Femur (tissue), 1 donor: ENCODE data around the gene TIGD1.

Experiments
- DNase-seq: peaks from one replicate; pipeline ENCODE4 v3.0.0-alpha.2; 2017

TIGD1 gene

DNA sequence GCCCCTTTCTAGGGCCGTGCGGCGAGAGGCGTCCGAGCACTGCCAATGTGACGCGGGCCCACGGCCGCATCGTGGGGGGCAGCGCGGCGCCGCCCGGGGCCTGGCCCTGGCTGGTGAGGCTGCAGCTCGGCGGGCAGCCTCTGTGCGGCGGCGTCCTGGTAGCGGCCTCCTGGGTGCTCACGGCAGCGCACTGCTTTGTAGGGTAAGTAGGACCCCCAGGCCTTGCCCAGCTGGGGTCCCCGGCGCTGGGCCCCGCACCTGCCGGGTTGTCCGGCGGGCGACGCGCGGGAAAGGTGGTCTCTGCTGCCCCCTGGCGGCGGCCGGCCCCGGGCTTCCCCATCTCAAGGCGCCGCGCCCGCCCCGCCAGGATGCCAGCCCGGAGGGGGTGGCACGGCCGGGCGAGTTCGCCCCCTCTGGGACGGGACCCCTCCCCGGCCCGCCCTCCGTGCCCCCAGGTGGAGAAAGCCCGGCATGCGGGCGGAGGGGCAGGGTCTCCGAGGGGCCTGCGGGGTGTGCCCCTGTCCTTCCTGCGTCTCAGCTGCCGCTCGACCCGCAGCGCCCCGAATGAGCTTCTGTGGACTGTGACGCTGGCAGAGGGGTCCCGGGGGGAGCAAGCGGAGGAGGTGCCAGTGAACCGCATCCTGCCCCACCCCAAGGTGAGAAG, 28.3 kb downstream of the TIGD1 start:
- DNase-seq: no peak

DNA sequence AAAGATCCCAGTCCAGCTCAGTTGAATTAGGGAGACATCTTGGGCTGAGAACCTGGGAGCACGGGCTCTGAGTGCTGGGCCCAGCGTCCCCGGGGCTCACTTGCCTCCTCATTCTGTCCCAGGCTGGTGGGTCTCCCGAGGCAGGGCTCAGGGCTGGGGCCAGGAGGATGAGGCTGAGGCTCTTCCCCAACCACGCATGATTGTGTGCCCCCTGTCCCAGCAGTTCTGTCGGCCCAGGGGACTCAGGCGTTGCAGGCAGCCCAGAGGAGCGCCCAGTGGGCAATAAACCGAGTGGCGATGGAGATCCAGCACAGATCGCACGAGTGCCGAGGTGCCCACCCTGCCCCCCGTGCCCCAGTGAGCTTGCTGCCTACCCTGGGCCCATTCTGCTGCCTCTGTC, 29.3 kb downstream of the TIGD1 start:
- DNase-seq: no peak

DNA sequence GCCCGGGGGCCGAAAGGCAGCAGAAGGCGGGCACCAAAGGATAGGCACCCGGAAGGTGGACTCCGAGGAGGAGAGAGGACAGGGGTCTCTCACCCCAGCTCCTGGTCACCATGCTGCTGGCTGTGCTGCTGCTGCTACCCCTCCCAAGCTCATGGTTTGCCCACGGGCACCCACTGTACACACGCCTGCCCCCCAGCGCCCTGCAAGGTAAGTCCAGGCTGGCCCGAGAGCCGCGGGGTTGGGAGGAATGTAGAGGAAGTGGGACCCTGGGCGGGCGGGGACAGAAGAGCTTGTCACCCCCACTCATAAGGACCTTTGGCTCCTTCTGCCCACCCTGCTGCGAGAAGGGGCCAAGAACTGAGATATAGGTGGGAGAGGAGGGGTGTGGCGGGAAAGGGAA, 29.9 kb downstream of the TIGD1 start:
- DNase-seq: no peak

DNA sequence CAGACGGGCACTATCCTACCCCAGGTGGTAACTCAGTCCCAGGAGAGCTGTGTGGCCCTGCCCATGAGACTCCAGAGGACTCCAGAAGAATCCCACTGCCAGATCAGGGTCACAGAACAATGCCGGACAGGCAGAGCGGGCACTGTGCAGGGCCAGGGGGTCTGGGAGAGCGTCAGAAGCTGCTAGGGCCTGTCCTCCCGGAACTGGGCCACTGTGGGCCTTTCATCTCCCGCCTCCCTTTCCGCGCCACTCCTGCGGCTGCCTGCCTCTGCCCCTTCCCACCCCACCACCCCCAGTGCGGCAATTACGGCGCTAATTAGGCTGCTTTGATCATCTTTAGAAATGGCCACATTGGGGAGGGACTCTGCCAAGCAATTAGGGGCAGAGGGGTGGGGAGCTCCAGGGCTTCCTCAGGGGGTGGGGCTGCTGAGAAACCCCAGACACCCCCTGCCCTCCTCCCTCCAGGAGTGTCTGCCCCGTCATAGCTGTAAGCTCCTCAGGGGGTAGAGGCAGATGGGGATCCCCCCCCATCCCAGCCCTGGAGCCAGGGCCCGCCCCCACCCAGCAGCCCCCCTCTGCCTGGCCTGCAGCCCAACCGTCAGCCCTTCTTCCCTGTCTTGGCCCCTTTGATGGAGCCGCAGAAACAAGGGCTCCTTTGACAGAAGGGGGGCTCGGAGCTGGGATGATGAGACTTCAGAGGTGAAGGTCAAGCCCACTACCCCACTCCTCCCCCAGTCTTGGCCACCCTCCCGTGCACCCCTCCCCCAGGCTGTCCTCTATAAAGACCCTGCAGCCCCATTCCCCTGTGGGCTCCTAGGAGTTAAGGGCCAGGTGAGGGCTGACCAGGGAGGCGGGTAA, 30.5 kb downstream of the TIGD1 start, which contains the start of gene PRSS56:
Gene PRSS56 (plus strand): TSS at position 808 of the 858 bp plus-strand sequence. CDS start 211 bp downstream, outside the sequence.
- no peak for DNase-seq

DNA sequence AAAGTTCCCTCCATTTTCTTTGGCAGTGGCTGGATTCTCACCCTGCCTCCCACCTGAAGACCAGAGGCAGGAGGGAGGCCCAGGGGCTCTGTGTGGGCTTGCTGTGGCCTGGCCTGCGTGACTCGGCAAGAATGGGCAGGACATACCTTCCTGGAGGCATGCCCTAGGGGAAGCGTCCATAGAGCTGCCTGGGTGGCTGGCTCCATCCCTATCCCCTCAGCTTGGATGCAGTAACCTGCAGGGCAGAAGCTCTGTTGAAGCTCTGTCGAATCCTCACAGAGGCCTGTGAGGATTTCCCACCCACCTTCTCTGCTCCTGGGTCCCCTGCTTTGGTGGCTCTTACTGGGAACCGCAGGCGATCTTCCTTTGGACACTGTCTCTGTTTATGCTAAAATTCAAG, 31.5 kb downstream of the TIGD1 start:
- DNase-seq: no peak

DNA sequence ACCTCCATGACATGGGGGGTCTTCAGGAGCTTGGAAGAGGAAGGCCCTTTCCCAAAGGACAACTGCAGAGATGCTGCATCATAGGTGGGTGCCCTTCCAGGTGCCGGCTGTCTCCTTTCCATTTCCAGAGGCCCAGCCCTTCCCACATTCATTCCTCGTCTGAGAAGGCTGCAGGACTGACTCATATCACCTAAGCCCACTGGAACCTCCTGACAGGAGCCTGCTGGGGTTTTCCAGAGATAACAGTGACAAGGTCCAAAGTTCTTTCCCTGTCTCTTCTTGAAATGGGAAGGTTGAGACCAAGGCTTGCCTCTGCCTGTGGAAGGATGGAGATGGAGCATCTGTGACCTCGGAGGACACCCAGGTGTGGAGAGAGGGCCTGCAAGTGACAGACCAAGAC, 33.8 kb downstream of the TIGD1 start:
- no peak for DNase-seq

DNA sequence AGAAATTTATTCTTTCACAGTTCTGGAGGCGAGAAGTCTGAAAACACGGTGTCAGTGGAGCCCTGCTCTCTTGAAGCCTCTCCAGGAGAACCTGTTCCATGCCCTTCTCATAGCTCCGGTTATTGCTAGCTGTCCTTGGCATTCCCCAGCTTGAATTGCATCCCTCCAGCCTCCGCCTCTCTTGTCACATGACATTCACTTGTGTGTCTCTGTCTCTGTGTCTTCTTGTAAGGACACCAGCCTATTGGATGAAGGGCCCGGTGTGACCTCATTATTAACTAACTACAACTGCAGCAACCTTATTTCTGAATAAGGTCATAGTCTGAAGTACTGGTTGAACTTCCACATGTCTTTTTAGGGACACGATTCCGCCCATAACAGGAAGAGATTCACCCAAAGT, 34.7 kb downstream of the TIGD1 start:
- no peak for DNase-seq

DNA sequence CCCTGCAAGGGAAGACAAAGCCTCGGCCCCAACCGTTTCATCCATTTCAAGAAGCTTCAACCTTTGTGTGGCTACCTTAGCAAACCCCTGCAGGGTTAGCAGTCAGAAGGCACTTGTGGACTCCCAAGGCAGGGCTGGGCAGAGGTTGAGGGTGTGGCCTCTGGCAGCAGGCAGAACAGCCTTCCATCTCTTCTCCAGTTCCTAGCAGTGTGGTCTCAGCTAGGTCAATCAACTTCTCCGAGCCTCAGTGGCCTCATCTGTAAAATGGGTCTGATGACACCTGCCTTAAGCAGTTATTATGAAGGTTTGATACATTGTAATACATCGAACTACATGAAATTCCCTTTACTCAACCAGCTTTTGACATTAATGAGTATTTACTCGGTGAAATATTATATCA, 37.0 kb downstream of the TIGD1 start:
- no peak for DNase-seq

DNA sequence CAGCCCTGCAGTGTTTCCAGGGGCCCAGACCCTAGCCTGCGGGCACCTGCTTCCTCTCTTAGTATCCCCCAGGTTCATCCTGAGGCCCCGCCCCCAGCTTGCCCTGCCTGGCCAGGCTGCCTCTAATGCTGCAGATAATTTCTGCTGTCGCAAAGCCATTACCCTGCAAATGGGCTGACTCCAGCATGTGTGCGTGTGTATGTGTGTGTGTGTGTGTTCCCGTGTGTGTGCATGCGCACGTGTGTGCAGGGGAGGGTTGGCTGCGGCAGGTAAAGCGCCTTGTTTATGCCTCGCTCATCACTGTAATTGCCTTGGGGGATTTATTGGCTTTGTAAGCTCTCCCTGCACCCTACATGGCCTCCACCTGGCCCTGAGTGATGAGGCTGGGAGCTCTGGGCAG, 37.8 kb downstream of the TIGD1 start:
- no peak for DNase-seq

DNA sequence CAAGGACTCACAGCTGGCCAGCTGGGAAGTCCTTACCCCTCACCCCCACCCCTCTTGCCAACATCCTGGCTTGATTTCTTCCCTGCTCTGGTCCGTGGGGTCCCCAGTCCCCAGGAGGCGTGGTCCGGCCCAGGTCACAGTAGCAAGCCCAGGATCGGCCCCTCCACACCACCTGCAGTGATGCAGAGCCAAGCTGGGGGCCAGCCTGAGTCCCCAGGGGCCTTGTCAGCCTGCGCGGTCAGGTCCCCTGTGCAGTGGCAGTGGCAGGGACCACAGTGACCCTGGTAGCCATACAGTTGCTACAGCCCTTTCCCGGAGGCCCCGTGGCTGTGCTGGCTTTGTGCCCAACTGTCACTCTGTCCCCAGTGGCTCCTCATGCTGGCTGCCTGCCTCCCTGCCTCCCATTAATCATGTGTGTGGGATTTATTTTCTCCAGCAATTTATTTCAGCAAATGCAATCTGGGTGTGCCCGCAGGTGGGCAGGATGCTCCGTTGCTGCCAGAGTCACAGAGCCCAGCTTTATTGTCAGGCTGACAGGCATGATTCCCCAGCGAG, 38.9 kb downstream of the TIGD1 start:
- DNase-seq: no peak

DNA sequence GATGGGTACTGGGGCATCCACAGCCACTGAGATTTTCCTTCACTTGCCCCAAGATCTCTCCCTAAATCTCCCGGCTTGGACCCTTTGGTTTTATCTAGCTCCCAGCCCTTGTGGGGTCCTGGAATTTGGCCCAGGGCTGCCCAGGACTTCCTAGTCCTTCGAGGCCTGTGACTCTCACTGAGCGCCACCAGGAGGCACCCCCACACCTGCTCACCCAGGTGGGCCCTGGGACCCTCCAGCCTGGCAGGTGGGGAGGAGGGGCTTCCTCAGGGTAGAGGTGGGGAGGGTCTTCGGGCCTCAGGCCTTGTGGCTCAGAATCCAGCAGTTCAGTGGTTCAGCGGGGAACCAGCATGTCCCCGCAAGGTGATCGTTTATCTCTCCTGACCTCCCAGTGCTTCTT, 42.1 kb downstream of the TIGD1 start:
- DNase-seq: no peak

DNA sequence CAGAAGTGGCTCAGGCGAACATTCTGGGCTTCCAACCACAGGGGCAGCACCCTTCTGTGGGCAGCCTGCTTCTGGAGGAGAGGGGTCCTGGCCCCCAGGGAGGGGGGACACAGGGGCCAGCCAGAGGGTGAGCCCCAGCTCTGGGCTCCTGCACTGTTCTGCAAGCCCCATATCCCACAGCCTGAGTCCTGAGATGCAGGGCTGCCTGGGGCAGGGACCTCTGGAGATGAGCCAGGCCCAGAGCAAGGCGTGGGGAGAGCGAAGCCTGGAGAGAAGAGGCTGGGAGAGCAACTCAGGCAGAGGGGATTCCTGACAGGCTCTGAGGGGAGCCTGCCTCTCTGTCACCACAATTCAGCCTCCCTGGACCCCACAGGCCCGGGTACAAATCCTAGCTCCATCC, 43.6 kb downstream of the TIGD1 start:
- DNase-seq: no peak

DNA sequence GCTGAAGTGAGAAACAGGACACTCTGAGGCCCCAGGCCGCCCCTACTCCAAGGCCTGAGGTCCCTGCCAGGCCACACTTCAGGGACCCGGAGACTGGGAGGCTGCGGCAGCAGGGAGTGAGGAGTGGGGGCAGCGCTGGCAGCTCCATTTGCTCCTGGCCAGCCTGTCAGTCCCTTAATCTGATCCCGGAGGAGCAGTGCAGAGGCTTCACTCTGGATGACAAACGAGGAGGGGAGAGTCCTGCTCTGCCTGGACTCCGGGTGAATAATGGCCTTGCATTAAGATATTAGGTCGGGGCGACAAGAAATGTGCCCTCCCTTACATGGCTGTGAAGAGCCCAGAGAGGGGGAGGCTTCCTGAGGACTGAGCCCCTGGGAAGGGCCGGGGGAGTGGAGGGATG, 44.5 kb downstream of the TIGD1 start:
- no peak for DNase-seq

DNA sequence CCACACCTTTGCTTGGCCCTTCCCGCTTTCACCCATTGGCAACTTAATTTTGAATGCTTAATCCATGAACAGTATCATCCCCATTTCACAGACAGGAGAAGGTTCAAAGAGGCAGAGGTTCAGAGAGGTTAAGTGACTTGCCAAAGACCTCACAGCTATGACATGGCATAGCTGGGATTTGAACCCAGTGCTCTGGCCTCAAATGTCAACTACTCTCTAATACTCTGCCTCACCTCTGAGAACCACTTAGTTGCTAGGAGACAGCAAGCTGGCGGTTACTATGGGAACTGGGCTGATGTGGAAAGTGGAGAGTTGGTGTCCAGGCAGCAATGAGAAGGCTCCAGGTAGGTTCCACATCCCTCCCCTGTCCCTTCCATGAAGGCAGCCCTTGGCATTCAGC, 45.9 kb downstream of the TIGD1 start:
- no peak for DNase-seq

DNA sequence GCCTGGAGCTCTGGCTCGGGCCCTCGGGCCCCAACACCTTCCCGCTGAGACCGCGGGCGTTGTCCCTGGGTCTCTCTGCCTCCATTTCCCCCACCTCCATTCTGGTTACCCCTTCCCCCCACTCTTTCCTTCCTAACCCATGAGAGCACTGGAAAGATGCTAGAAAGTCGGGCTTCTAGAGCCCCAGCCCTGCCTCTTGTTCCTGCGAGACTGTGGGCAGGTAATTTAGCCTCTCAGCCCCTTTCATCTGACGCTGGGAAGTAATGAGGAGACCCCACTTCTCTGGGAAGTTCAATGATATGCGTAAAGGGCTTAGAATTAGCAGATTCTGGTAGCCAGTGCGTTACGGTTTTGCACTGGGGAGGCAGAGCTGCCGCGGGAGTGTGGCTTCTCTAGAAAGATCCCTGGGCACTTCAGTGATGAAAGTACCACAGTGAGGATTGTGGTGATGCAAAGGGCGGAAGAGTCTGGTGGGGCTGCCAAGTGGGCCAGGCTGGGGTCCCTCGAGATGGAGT, 46.5 kb downstream of the TIGD1 start:
- DNase-seq: no peak

DNA sequence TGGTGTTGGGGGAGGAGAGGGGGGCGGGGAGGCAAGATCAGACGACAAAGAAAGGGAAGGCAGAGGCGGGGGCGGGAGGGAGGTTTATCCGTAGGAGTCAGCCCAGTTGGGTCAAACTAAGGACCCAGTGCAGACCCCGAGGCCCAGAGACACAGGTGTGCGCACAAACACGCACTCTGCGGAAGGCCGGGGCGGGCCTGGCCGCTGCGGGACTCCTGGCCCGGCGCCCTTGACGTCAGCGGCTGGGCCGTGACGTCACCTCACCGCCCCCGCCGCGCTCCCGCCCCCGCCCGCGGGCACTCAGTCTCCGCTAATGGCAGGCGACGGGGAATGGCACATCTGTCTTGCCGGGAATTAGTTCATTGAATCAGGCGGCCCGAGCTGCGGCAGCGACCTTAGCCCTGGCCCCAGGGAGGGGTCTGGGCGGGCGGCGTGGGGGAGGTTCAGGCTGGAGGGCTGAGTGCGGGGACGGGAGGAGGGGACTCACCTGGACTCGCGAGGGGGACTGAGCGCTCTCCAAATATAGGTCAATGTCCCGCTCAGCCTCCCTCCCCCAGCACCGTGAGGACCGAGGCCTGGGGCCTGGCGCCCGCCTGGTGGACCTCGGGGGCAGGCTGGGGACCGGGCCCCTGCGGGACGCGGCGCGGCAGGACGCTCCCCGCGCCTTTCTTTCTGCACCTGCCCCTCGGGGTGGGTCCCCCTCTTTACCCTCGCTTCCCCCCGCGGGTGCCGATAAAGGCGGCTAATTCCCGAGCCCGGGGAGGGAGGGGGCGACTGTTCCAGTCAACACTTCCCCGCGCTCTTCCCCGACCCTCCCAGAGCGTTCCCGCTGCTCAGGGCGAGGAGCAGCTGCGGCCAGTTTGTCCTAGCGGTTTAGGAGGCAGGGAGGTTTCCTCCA, 47.2 kb downstream of the TIGD1 start:
- DNase-seq: peak; percentile 46

DNA sequence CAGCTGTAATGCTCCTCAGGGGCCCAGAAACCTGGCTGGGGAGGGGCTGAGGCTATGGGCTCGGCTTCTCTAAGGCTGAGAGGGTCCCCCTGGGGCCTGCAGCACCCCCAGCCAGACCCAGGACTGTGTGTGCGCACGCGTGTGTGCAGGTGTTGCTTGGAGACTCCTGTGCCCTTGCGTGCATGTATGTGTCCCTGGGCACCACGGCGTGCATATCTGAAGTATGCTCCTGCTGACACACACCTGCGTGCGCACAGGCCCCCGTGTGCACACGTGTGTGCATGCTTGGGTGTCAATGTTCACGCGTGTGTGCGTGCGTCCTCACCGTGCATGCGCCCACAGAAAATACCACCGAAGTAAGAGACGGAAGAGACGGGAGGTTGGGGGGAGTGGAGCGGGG, 47.8 kb downstream of the TIGD1 start:
- no peak for DNase-seq

DNA sequence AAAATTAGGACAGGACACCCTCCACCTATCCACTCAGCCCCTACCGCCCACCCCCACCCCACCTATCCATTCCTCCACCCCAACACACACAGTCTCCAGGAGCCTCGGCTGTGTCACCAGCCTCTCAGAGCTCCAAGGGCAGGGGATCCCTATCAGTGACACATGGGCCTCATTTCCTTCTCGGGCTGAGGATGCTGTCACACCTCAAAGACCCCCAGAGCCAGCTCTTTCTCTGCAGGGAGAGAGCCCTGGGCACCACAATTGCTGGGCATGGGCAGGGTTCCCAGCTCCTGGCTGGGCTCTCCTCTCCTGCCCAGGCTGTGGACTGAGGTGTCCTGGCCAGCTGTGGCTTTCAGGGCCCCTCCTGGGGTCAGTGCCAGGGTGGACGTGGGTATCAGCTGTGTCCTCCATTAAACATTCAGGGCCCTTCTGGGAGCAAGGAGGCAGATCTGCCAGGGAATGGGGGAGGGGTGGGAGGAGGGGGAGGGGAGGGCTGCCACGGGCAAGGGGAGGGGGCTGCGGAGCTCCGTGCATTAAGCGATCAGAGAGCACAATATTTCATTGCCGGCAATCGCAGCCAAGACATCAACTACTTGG, 48.5 kb downstream of the TIGD1 start:
- no peak for DNase-seq

DNA sequence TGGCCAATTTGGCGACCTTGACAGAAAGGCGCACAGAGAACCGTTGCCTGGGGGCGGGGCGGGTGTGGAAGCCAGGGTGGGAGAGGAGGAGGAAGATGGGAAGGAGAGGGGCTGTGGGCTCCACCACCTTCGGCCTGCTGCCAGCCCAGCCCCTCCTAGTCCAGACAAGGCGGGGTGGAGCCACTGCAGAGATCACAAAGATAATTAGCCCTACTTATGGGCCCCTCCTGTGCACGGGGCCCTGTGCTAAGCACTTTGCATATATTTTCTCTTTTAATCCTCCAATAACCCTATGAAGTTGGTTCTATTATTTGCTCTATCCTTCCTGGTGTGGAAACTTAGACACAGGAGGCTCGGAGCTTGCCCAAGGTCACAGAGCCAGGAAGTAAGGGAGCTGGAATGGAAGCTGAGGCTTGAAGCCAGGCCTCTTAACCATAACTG, 49.0 kb downstream of the TIGD1 start:
- DNase-seq: no peak

DNA sequence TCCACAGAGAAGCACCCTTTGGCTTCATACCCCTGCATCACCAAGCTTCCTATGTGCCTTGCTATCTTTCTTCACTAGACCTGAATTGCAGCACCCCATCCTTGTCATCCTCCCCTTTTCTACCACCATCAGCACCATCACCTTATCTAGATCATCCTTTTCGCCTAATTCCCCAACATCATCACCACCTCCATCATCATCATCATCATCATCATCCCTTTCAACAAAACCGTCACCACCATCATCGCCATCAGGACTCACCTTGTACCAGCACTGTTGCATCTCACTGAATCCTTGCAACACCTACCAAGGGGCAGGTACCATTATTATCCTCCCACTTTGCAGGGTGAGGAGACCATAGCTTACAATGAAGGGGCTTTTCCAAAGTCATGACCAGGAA, 51.9 kb downstream of the TIGD1 start:
- no peak for DNase-seq
